Glomerular visceral epithelial cell (primary cell): ENCODE results near the gene SSX3.
"Not testable (repeated sequence)": the region's sequence is repeated elsewhere in the genome, so short reads cannot be mapped to it uniquely, and the experiment has no call there.

Experiments used
- DNase-seq: peaks from one replicate; pipeline ENCODE4 v3.0.0-alpha.2; 2016; ENCODE audit errors: extremely low spot score

SSX3 gene

GRCh38 chrX:48356315-48357094, at the start of gene SSX3:
Gene SSX3 (minus strand): TSS chrX:48356703. CDS start chrX:48355249, 1,454 bp downstream.
- not testable (repeated sequence) for DNase-seq

- DNase-seq = not testable (repeated sequence)
Measured at GRCh38 chrX:48397825-48398224, 41.3 kb upstream of the SSX3 start.

GRCh38 chrX:48396931-48397330, 40.4 kb upstream of the SSX3 start:
- DNase-seq = not testable (repeated sequence)

GRCh38 chrX:48383239-48383638, 26.7 kb upstream of the SSX3 start, which contains the start of gene SSX4:
Gene SSX4 (plus strand): TSS chrX:48383539. CDS start chrX:48384054, 515 bp downstream.
- not testable (repeated sequence) for DNase-seq

GRCh38 chrX:48370408-48370807, 13.9 kb upstream of the SSX3 start:
- not testable (repeated sequence) for DNase-seq

GRCh38 chrX:48367717-48368408, 11.4 kb upstream of the SSX3 start:
- not testable (repeated sequence) for DNase-seq

GRCh38 chrX:48359281-48359680, 2.8 kb upstream of the SSX3 start:
- DNase-seq = not testable (repeated sequence)

GRCh38 chrX:48357681-48358080, 1.2 kb upstream of the SSX3 start:
- no peak for DNase-seq

- not testable (repeated sequence) for DNase-seq
Measured at GRCh38 chrX:48346059-48346458, 10.4 kb downstream of the SSX3 start.

- DNase-seq = not testable (repeated sequence)
Measured at GRCh38 chrX:48313996-48314395, 42.5 kb downstream of the SSX3 start.

GRCh38 chrX:48306175-48306574, 50.3 kb downstream of the SSX3 start:
- no peak for DNase-seq
